Caco-2 (cell line): ENCODE results near the gene GPR15. TPM values are rescaled to one million over a fixed set of nuclear protein-coding genes. Genes with fewer than 3 reads are reported as not detected.
"Not testable (repeated sequence)": the region's sequence is repeated elsewhere in the genome, so short reads cannot be mapped to it uniquely, and the experiment has no call there.

Source experiments
- BruUV-seq: library from RNA; stranded (reverse); fragments of 400-500 nt; replicated peaks from 2 replicates; lab custom pipeline; 2021; lab: Mats Ljungman, UMichigan
- CTCF ChIA-PET: fragments of 300-600 bp; sonication (Branson Sonifier 250); formaldehyde crosslinking; loops from one replicate; lab custom pipeline; 2022; ENCODE audit warnings: antibody characterized with exemption; lab: Charles Lee
- POLR2A ChIA-PET: fragments of 300-600 bp; sonication (Branson Sonifier 250); formaldehyde crosslinking; loops from one replicate; lab custom pipeline; 2022; ENCODE audit warnings: antibody characterized with exemption; lab: Charles Lee
- DNase-seq, 2 experiments: peaks; one replicate each; pipeline versions ENCODE4 v3.0.0 to v3.0.0-alpha.2; 2020 to 2022
- H3K27me3 ChIP-seq: replicated peaks from 2 replicates; pipeline ENCODE4 v1.6.0; 2011; ENCODE audit warnings: low read length; ENCODE audit not compliant: control insufficient read depth, insufficient read depth
- H3K36me3 ChIP-seq: 2 replicates; pipeline ENCODE4 v1.5.1; 2011; ENCODE audit warnings: low read length; ENCODE audit not compliant: control insufficient read depth, insufficient read depth
- H3K4me1 ChIP-seq: fragments of 250-450 bp; sonication (Bioruptor Pico); 2 replicates; pipeline ENCODE4 v1.5.1; 2020; ENCODE audit warnings: mild to moderate bottlenecking
- H3K4me3 ChIP-seq: 2 replicates; pipeline ENCODE4 v1.5.1; 2011; ENCODE audit warnings: low read depth, mild to moderate bottlenecking, control low read depth, low read length
- H3K9me3 ChIP-seq: fragments of 250-450 bp; sonication (Bioruptor Pico); 2 replicates; pipeline ENCODE4 v1.5.1; 2020; ENCODE audit warnings: mild to moderate bottlenecking, moderate library complexity
- H3K27ac Mint-ChIP-seq: one replicate; pipeline ENCODE4 v1.8.0; 2022; ENCODE audit warnings: mixed read lengths; ENCODE audit not compliant: unreplicated experiment
- H3K27me3 Mint-ChIP-seq: one replicate; pipeline ENCODE4 v1.8.0; 2022; ENCODE audit warnings: mixed read lengths; ENCODE audit not compliant: insufficient read depth, unreplicated experiment
- H3K36me3 Mint-ChIP-seq: one replicate; pipeline ENCODE4 v1.8.0; 2022; ENCODE audit warnings: mild to moderate bottlenecking, mixed read lengths; ENCODE audit not compliant: insufficient read depth, unreplicated experiment
- H3K4me1 Mint-ChIP-seq: one replicate; pipeline ENCODE4 v1.8.0; 2022; ENCODE audit warnings: low read depth, mixed read lengths; ENCODE audit not compliant: unreplicated experiment
- H3K4me3 Mint-ChIP-seq: one replicate; pipeline ENCODE4 v1.8.0; 2022; ENCODE audit warnings: mild to moderate bottlenecking, moderate library complexity, mixed read lengths; ENCODE audit not compliant: unreplicated experiment
- H3K9me3 Mint-ChIP-seq: one replicate; pipeline ENCODE4 v1.8.0; 2022; ENCODE audit warnings: mixed read lengths; ENCODE audit not compliant: unreplicated experiment
- CTCF ChIP-seq, 2 experiments: fragments of 200-600 bp in 1 of 2; IDR thresholded peaks; 1 replicate in 1 of 2; 2 replicates in 1 of 2; pipeline versions ENCODE4 v1.5.1 to v1.8.0; 2011 to 2022; ENCODE audit warnings: antibody characterized with exemption in 1 of 2, control low read depth in 1 of 2, inconsistent platforms in 1 of 2, low read depth in 1 of 2, low read length in 1 of 2, mild to moderate bottlenecking in 1 of 2, moderate library complexity in 1 of 2; ENCODE audit not compliant: insufficient read depth in 1 of 2, severe bottlenecking in 1 of 2, unreplicated experiment in 1 of 2
- intact Hi-C: fragments of 100-400 bp; cut with micrococcal nuclease; formaldehyde crosslinking; loops from one replicate; pipeline ENCODE4 v1.10.0; 2022; ENCODE audit not compliant: unreplicated experiment
- total RNA-seq: library from RNA; stranded (reverse); gene quantifications from 2 replicates; pipeline ENCODE4 v1.2.3, GENCODE V29; 2022

GPR15 gene
- total RNA-seq, 1 experiment from 2014 or later = not detected

DNA sequence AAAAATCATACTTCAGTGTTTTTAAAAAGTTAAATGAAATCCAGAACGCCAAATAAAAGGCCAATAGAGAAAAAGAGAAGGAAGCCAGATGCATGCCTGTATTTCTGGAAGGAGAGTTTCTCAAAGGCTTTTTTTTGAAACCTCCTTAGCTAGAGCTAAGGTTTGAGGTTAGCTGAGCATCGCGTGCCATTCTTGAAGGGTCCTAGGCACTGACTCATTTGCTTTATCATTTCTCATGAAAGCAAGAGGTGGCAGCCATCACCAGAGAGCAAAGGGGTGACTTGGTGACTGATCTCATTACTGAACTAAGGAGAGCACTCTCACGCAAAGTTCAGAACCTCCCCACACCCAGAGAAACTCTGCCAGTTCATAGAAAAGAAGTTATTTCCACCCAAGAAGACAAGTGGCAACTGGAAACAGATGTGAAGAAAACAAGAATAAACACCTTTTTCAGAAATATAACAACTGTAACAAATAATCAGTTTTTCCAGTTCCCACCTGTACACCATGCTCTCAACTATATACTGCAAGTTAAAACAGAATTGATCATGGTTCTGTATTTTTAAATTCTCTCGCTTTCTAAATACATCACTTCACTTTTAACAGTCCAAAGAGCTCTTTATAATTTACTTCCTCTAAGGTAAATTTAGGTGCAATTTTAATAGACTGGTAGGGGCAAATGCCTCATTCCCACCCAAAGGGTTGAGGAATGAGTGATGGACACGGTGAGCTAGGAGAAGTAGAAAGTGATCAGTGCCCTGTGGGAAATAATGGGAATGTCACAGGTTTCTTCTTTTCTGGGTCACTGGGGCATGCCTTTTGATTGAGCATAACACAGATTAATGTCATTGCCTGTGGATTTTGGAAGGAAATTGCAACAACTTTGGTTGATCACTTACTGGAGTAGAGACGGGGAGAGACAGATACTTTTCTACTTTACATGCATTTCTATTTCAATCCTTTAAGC is 24.7 kb downstream of the GPR15 start:
- no TSS peak for BruUV-seq
- H3K4me3 Mint-ChIP-seq = no peak overlapping the region

DNA sequence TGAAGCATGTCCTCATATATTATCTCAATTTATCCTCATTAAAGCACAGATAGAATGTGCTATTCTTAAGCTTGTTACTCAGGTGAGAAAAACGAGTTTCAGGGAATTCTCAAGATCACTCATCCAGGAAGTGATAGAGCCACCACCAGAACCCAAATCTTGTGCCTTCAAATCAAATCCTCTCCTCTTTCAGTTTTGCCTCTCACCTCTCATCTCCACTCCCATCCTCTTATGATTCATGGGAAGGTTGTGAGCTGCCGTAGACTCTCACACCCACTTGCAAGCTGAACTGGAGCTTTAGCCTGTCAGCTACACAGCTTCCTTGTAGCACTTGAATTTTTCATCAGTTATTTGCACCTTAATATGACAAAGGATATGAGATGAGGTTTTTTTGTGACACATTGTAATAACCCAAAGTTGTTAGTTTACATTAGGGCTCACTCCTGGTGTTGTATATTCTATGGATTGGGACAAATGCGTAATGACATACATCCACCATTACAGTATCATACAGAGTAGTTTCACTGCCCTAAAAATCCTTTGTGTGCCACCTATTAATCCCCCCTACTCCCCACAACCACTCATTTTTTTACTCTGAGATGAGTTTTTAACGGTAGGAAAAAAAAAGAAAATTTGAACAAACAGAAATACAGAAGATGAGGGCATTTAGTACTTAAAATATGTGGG is 25.7 kb downstream of the GPR15 start:
- ChIA-PET CTCF (no interaction called here), POLR2A (no interaction called here)
- H3K9me3 ChIP-seq = no peaks in the 10 kb centered on the region
- no TSS peak for BruUV-seq
- H3K4me3 ChIP-seq = no peak overlapping the region
- no peaks in the 10 kb centered on the region for H3K36me3 ChIP-seq
- no peaks in the 10 kb centered on the region for H3K9me3 Mint-ChIP-seq
- intact Hi-C loops = no loop called here
- DNase-seq = no peak
- H3K4me1 ChIP-seq = no peaks in the 10 kb centered on the region
- no peaks in the 10 kb centered on the region for H3K27me3 ChIP-seq
- H3K36me3 Mint-ChIP-seq = no peaks in the 10 kb centered on the region
- H3K4me1 Mint-ChIP-seq = no peaks in the 10 kb centered on the region
- H3K27ac Mint-ChIP-seq = no peak overlapping the region
- H3K4me3 Mint-ChIP-seq = no peak overlapping the region
- no peak for TF ChIP-seq CTCF (IDR thresholded peaks at IDR 0.05; ENCODE audit: insufficient read depth in 1 of 2, low read depth in 1 of 2, low read length in 1 of 2, severe bottlenecking in 1 of 2, unreplicated experiment in 1 of 2)
- peaks cover 3% of the 10 kb centered on the region for H3K27me3 Mint-ChIP-seq

More for the DNA sequence above, 24.7 kb downstream of the GPR15 start:
- DNase-seq = no peak
- intact Hi-C loops = no loop called here
- no peaks in the 10 kb centered on the region for H3K9me3 Mint-ChIP-seq
- CTCF ChIA-PET = no interaction called here
- no peaks in the 10 kb centered on the region for H3K4me1 Mint-ChIP-seq
- H3K27me3 Mint-ChIP-seq = peaks cover 3% of the 10 kb centered on the region
- H3K9me3 ChIP-seq = no peaks in the 10 kb centered on the region
- no peaks in the 10 kb centered on the region for H3K36me3 Mint-ChIP-seq
- H3K27ac Mint-ChIP-seq = no peak overlapping the region
- TF ChIP-seq CTCF (IDR thresholded peaks at IDR 0.05; ENCODE audit: insufficient read depth in 1 of 2, low read depth in 1 of 2, low read length in 1 of 2, severe bottlenecking in 1 of 2, unreplicated experiment in 1 of 2) = no peak
- H3K4me3 ChIP-seq = no peak overlapping the region
- no peaks in the 10 kb centered on the region for H3K4me1 ChIP-seq
- H3K36me3 ChIP-seq = no peaks in the 10 kb centered on the region
- POLR2A ChIA-PET = no interaction called here
- no peaks in the 10 kb centered on the region for H3K27me3 ChIP-seq

DNA sequence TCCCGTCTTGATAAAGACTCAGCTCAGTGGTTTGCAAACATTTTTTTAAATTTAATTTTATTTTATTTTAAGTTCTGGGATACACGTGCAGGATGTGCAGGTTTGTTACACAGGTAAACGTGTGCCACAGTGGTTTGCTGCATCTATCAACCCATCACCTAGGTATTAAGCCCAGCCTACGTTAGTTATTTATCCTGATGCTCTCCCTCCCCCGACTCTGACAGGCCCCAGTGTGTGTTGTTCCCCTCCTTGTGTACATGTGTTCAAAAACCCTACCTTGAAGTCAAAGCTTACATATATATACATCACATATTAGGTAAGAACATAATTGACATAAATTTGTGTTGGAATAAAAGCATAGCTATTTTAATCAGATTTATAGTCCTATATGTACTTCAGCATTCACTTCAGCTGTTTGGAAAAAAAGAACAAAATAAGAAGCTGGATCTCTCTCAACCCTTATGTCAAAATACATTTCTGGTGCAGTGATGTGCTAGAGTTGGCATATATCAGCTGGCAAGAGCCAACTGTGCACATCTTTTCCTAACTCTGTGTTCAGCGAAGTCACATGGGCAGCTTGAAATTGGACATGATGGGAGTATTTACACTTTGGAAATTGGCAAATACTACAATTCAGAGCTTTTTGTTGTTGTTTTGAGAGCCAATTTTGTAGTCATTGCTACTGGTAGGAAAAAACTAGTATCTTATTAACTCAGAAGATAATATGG is 26.5 kb downstream of the GPR15 start:
- Histone ChIP-seq H3K27me3 (no peaks in the 10 kb centered on the region), H3K9me3 (no peaks in the 10 kb centered on the region), H3K36me3 (no peaks in the 10 kb centered on the region), H3K4me1 (no peaks in the 10 kb centered on the region), H3K4me3 (no peak overlapping the region)
- peaks cover 3% of the 10 kb centered on the region for H3K27me3 Mint-ChIP-seq
- H3K4me3 Mint-ChIP-seq = no peak overlapping the region
- intact Hi-C loops = no loop called here
- no peak for TF ChIP-seq CTCF (IDR thresholded peaks at IDR 0.05; ENCODE audit: insufficient read depth in 1 of 2, low read depth in 1 of 2, low read length in 1 of 2, severe bottlenecking in 1 of 2, unreplicated experiment in 1 of 2)
- ChIA-PET POLR2A (no interaction called here), CTCF (no interaction called here)
- DNase-seq = no peak
- no TSS peak for BruUV-seq
- H3K27ac Mint-ChIP-seq = no peak overlapping the region
- no peaks in the 10 kb centered on the region for H3K4me1 Mint-ChIP-seq
- no peaks in the 10 kb centered on the region for H3K36me3 Mint-ChIP-seq
- no peaks in the 10 kb centered on the region for H3K9me3 Mint-ChIP-seq

- H3K27ac Mint-ChIP-seq, H3K4me3 ChIP-seq, H3K4me1 ChIP-seq, CTCF ChIA-PET, H3K9me3 ChIP-seq, DNase-seq, H3K27me3 Mint-ChIP-seq, H3K9me3 Mint-ChIP-seq, intact Hi-C loops, POLR2A ChIA-PET, H3K4me1 Mint-ChIP-seq, H3K27me3 ChIP-seq, H3K36me3 Mint-ChIP-seq, H3K36me3 ChIP-seq, H3K4me3 Mint-ChIP-seq, BruUV-seq: not testable (repeated sequence)
Measured at GRCh38 chr3:98559769-98560168, 28.0 kb downstream of the GPR15 start.
